ENCODE data around the gene KRTAP9-7.

- TF ChIP-seq ZNF274 (IDR thresholded peaks at IDR 0.05; ENCODE audit: low read depth, low read length), result no peak
- no peak for TF ChIP-seq SUZ12 (IDR thresholded peaks at IDR 0.05; ENCODE audit: extremely low read depth, insufficient read depth, insufficient read length)
- no peak for TF ChIP-seq YY1 (IDR thresholded peaks at IDR 0.05; ENCODE audit: insufficient read depth, insufficient read length)
Measured at GRCh38 chr17:41304091-41304490, 28.6 kb downstream of the KRTAP9-7 start.

All from NT2/D1 (cell line).